ENCODE data around the gene DGCR2.

The DGCR2 gene

GRCh38 chr22:19057999-19058491 is 64.2 kb downstream of the DGCR2 start:
- Histone ChIP-seq H3K9me3 (replicated peaks; ENCODE audit: insufficient read depth, low read length) (no peaks in the 10 kb centered on the region), H3K79me2 (ENCODE audit: low read length) (no peaks in the 10 kb centered on the region), H3K9ac (ENCODE audit: low read length) (no peak overlapping the region), H3K27me3 (replicated peaks; ENCODE audit: insufficient read depth, low read length) (no peaks in the 10 kb centered on the region), H2AFZ (ENCODE audit: low read length) (no peak overlapping the region), H3K4me2 (ENCODE audit: low read depth, low read length) (no peak overlapping the region), H3K9me2 (replicated peaks; ENCODE audit: insufficient read depth, low read length) (no peaks in the 10 kb centered on the region), H3K4me3 (ENCODE audit: low read length) (no peak overlapping the region), H3F3A (ENCODE audit: insufficient read depth, low read length) (no peaks in the 10 kb centered on the region), H4K20me1 (ENCODE audit: insufficient read depth, low read length) (no peaks in the 10 kb centered on the region), H3K4me1 (ENCODE audit: low read length) (no peaks in the 10 kb centered on the region), H3K27ac (ENCODE audit: low read length) (no peak overlapping the region), H3K36me3 (replicated peaks; ENCODE audit: insufficient read depth, low read length) (no peaks in the 10 kb centered on the region)
- TF ChIP-seq CTCF (IDR thresholded peaks at IDR 0.05; ENCODE audit: low read length) (no peak), EZH2phosphoT487 (IDR thresholded peaks at IDR 0.05; ENCODE audit: low read length) (no peak), EZH2 (optimal IDR thresholded peaks at IDR 0.05; ENCODE audit: low read depth, low read length) (no peak)
- no peak for DNase-seq

GRCh38 chr22:19057539-19057938 is 64.7 kb downstream of the DGCR2 start:
- H3K4me2 ChIP-seq (ENCODE audit: low read depth, low read length): no peak overlapping the region
- no peaks in the 10 kb centered on the region for H3K9me3 ChIP-seq (replicated peaks; ENCODE audit: insufficient read depth, low read length)
- H3K79me2 ChIP-seq (ENCODE audit: low read length): no peaks in the 10 kb centered on the region
- no peaks in the 10 kb centered on the region for H3K4me1 ChIP-seq (ENCODE audit: low read length)
- no peaks in the 10 kb centered on the region for H3K9me2 ChIP-seq (replicated peaks; ENCODE audit: insufficient read depth, low read length)
- H4K20me1 ChIP-seq (ENCODE audit: insufficient read depth, low read length): no peaks in the 10 kb centered on the region
- DNase-seq: no peak
- no peaks in the 10 kb centered on the region for H3K27me3 ChIP-seq (replicated peaks; ENCODE audit: insufficient read depth, low read length)
- H3K36me3 ChIP-seq (replicated peaks; ENCODE audit: insufficient read depth, low read length): no peaks in the 10 kb centered on the region
- no peaks in the 10 kb centered on the region for H3F3A ChIP-seq (ENCODE audit: insufficient read depth, low read length)
- no peak overlapping the region for H3K4me3 ChIP-seq (ENCODE audit: low read length)
- H2AFZ ChIP-seq (ENCODE audit: low read length): no peak overlapping the region
- TF ChIP-seq CTCF (IDR thresholded peaks at IDR 0.05; ENCODE audit: low read length) (no peak), EZH2 (optimal IDR thresholded peaks at IDR 0.05; ENCODE audit: low read depth, low read length) (no peak), EZH2phosphoT487 (IDR thresholded peaks at IDR 0.05; ENCODE audit: low read length) (no peak)
- H3K9ac ChIP-seq (ENCODE audit: low read length): no peak overlapping the region
- H3K27ac ChIP-seq (ENCODE audit: low read length): no peak overlapping the region

DNA sequence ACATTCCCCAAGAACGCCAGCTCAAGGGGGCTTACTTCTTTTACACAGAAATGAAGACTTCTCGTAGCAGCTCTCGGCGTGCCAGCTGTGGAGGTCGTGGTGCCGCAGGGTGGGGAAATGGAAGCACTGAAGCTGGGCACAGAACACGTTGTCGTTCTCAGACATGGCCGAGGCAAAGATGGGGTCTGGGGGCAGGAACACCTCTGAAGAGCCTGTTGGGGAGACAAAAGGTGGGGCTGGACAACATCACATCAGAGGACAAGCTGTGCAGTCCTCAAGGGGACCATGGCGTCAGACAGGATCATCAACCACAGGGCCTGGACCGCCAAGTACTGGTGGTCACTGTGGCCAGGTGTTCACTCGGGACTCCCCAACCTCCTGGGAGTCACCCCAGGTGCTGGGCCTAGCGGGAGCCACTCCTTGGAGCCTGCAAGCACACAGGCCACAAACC is 65.2 kb downstream of the DGCR2 start:
- Histone ChIP-seq H3K36me3 (replicated peaks; ENCODE audit: insufficient read depth, low read length) (no peaks in the 10 kb centered on the region), H3K9me3 (replicated peaks; ENCODE audit: insufficient read depth, low read length) (no peaks in the 10 kb centered on the region), H3K9ac (ENCODE audit: low read length) (no peak overlapping the region), H3K4me1 (ENCODE audit: low read length) (no peaks in the 10 kb centered on the region), H2AFZ (ENCODE audit: low read length) (no peak overlapping the region), H4K20me1 (ENCODE audit: insufficient read depth, low read length) (no peaks in the 10 kb centered on the region), H3K4me2 (ENCODE audit: low read depth, low read length) (no peak overlapping the region), H3K27me3 (replicated peaks; ENCODE audit: insufficient read depth, low read length) (no peaks in the 10 kb centered on the region), H3K4me3 (ENCODE audit: low read length) (no peak overlapping the region), H3F3A (ENCODE audit: insufficient read depth, low read length) (no peaks in the 10 kb centered on the region), H3K27ac (ENCODE audit: low read length) (no peak overlapping the region), H3K79me2 (ENCODE audit: low read length) (no peaks in the 10 kb centered on the region), H3K9me2 (replicated peaks; ENCODE audit: insufficient read depth, low read length) (no peaks in the 10 kb centered on the region)
- no peak for DNase-seq
- no peak for TF ChIP-seq EZH2 (optimal IDR thresholded peaks at IDR 0.05; ENCODE audit: low read depth, low read length)
- TF ChIP-seq CTCF (IDR thresholded peaks at IDR 0.05; ENCODE audit: low read length): no peak
- TF ChIP-seq EZH2phosphoT487 (IDR thresholded peaks at IDR 0.05; ENCODE audit: low read length): no peak
